SJSA1 (cell line): Measurements from ENCODE around the gene ATP5PB. TPM values are rescaled to one million over a fixed set of nuclear protein-coding genes. Genes with fewer than 3 reads are reported as not detected.

Experiments used
- DNase-seq, 2 experiments: peaks; one replicate each; pipeline ENCODE4 v3.0.0-alpha.2; 2015 to 2020; ENCODE audit warnings: low spot score in 2 of 2, low read depth in 1 of 2
- H3K27ac ChIP-seq: fragments of 250-450 bp; sonication (Bioruptor Pico); 2 replicates; pipeline ENCODE4 v1.5.1; 2020; ENCODE audit warnings: mild to moderate bottlenecking, moderate library complexity
- H3K27me3 ChIP-seq: fragments of 250-450 bp; sonication (Bioruptor Pico); replicated peaks from 2 replicates; pipeline ENCODE4 v1.5.1; 2020; ENCODE audit warnings: mild to moderate bottlenecking, moderate library complexity
- H3K36me3 ChIP-seq: fragments of 250-450 bp; sonication (Bioruptor Pico); 2 replicates; pipeline ENCODE4 v1.5.1; 2020; ENCODE audit warnings: mild to moderate bottlenecking
- H3K4me1 ChIP-seq: fragments of 250-450 bp; sonication (Bioruptor Pico); replicated peaks from 2 replicates; pipeline ENCODE4 v1.6.1; 2021; ENCODE audit warnings: mild to moderate bottlenecking
- H3K4me3 ChIP-seq: fragments of 250-450 bp; sonication (Bioruptor Pico); 2 replicates; pipeline ENCODE4 v1.5.1; 2020; ENCODE audit warnings: mild to moderate bottlenecking
- H3K9me3 ChIP-seq: fragments of 250-450 bp; sonication (Bioruptor Pico); replicated peaks from 2 replicates; pipeline ENCODE4 v1.5.1; 2020; ENCODE audit warnings: mild to moderate bottlenecking
- total RNA-seq: library from RNA; depleted of rRNA; stranded (reverse); fragments of >200 nt; shearing (Covaris generic); gene quantifications from 2 replicates; pipeline ENCODE4 v1.2.3, GENCODE V29; 2014

ATP5PB gene
- total RNA-seq, 1 experiment from 2014 or later, result 432 TPM

DNA sequence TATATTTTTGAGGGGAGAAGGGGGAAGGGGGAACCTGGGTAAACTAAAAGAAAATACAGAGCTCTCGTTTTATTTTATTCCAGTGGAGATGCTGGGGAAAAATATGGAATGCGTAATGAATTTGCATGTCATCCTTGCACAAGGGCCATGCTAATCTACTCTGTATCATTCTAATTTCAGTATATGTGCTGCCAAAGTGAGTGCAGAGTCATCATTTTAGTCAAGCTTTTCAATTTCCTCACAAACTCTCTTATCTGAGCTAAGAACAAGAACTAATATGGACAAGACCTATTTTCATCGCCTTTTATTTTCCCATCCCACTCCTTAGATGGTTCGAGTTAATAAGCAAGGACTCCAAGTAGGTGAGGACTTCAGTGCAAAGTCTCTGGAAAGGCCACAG, 41.0 kb downstream of the ATP5PB start:
- no peaks in the 10 kb centered on the region for H3K9me3 ChIP-seq
- no peak overlapping the region for H3K27ac ChIP-seq
- H3K36me3 ChIP-seq, result no peaks in the 10 kb centered on the region
- no peak overlapping the region for H3K4me3 ChIP-seq
- H3K4me1 ChIP-seq, result no peaks in the 10 kb centered on the region
- no peak for DNase-seq
- H3K27me3 ChIP-seq, result 0 out of 2 replicates have a peak, but pooled peaks cover 4% of the 10 kb centered on the region

DNA sequence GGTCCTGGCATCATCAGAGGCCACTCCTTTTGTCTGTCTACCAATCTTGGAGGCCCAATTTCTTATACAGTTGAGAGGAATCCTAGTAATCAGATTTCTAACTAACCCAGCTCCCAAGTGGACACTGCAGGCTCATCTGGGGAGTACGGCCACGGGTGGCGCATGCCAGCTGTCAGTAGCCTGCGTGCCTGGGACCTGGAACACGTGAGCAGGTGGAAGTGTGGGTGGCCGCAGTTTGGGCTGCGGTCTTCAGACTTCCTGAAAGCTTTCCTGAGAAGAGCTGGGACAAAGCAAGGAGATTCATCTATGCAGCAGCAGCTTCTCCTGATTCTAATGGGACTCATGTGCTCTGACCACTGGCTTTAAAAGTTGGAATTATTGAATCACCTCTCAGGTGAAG, 41.8 kb downstream of the ATP5PB start:
- H3K4me1 ChIP-seq, result no peaks in the 10 kb centered on the region
- no peaks in the 10 kb centered on the region for H3K36me3 ChIP-seq
- no peak overlapping the region for H3K27ac ChIP-seq
- no peaks in the 10 kb centered on the region for H3K9me3 ChIP-seq
- DNase-seq, result no peak
- H3K4me3 ChIP-seq, result no peak overlapping the region
- H3K27me3 ChIP-seq, result 0 out of 2 replicates have a peak, but pooled peaks cover 4% of the 10 kb centered on the region

DNA sequence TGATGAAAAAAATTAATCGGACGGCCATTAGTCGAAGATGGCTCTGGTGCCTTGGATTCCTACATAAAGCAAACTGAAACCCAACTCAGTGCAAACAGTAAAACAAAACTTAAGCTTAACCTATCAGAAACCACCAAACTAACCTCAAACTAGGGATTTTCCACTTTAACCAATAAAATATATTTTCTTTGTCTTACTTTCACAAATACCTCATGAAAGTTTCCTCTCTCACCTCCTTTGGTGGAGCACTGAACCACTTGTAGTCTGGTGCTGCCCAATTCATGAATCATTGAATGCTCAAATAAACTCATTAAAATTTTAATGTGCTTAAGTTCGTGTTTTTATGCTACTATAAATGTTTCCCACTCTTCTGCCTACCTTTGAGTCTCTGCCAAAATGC, 47.1 kb downstream of the ATP5PB start:
- H3K4me3 ChIP-seq, result no peak overlapping the region
- DNase-seq, result no peak
- no peaks in the 10 kb centered on the region for H3K9me3 ChIP-seq

DNA sequence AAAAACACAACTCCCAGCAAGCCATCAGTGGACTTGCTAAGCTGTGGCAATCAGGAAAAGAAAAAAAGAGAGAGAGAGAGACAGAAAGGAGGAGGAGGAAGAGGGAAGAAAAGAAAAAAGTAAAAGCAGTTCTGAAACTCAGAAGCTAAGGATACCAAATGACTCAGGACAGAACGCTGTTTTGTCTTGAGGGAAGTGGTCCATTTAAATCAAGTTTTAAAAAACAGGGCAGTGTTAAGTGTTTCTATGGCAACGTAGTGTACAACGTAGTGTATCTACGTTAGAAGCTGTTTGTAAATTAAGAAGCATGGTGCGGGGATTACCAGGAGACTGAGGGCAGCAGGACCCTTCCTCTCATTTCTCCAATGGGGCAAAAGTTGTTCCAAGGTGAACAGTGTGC, 48.3 kb downstream of the ATP5PB start:
- Histone ChIP-seq H3K27ac (no peak overlapping the region), H3K27me3 (0 out of 2 replicates have a peak, but pooled peaks cover 4% of the 10 kb centered on the region), H3K4me1 (0 out of 2 replicates have a peak, but pooled peaks cover 6% of the 10 kb centered on the region), H3K9me3 (no peaks in the 10 kb centered on the region), H3K36me3 (no peaks in the 10 kb centered on the region), H3K4me3 (no peak overlapping the region)
- DNase-seq, result no peak

More for the DNA sequence above, 47.1 kb downstream of the ATP5PB start:
- 0 out of 2 replicates have a peak, but pooled peaks cover 4% of the 10 kb centered on the region for H3K27me3 ChIP-seq
- H3K27ac ChIP-seq, result no peak overlapping the region
- H3K4me1 ChIP-seq, result 0 out of 2 replicates have a peak, but pooled peaks cover 6% of the 10 kb centered on the region
- no peaks in the 10 kb centered on the region for H3K36me3 ChIP-seq

GRCh38 chr1:111499026-111499785, 49.9 kb downstream of the ATP5PB start:
- Histone ChIP-seq H3K36me3 (no peaks in the 10 kb centered on the region), H3K4me3 (no peak overlapping the region), H3K27ac (no peak overlapping the region), H3K27me3 (0 out of 2 replicates have a peak, but pooled peaks cover 4% of the 10 kb centered on the region), H3K9me3 (no peaks in the 10 kb centered on the region), H3K4me1 (0 out of 2 replicates have a peak, but pooled peaks cover 6% of the 10 kb centered on the region)
- no peak for DNase-seq

GRCh38 chr1:111501645-111502044, 52.4 kb downstream of the ATP5PB start:
- Histone ChIP-seq H3K4me1 (0 out of 2 replicates have a peak, but pooled peaks cover 6% of the 10 kb centered on the region), H3K27me3 (no peaks in the 10 kb centered on the region), H3K4me3 (no peak overlapping the region), H3K9me3 (no peaks in the 10 kb centered on the region), H3K27ac (no peak overlapping the region), H3K36me3 (no peaks in the 10 kb centered on the region)
- DNase-seq, result no peak

DNA sequence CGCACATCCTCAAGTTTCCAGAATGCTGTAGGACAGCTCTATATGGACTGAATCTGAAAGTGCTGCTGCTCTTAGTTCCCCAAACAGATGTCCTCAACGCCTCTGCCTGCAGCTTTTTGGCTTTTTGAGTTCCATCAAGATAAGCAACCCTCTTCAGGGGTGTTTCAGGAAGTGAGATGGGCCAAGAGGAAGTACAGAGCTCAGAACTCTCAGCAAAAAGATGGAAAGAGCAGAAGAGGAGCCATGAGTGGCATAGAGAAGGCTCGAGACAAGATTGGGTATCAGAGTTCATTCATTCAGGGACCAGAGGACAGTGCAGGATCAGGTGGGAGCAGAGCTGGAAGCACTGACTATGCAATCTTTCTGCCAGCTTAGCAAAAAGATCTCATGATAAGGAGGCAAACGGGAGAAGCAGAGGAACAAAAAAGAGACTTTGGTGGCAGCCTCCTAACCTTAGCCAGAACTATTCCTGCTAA, 54.4 kb downstream of the ATP5PB start, which contains the start of the genes ADORA3 and TMIGD3:
TSS of gene ADORA3 (minus strand) at position 49 of the 476 bp plus-strand sequence. CDS start 279 bp downstream, outside the sequence.
TSS of gene TMIGD3 (minus strand) at position 49 of the 476 bp plus-strand sequence. CDS start 279 bp downstream, outside the sequence.
- Histone ChIP-seq H3K4me1 (peaks cover 21% of the 10 kb centered on the region), H3K27me3 (no peaks in the 10 kb centered on the region), H3K27ac (no peak within 1 kb of the TSS), H3K4me3 (no peak within 1 kb of the TSS), H3K36me3 (no peaks in the 10 kb centered on the region), H3K9me3 (no peaks in the 10 kb centered on the region)
- no peak for DNase-seq

DNA sequence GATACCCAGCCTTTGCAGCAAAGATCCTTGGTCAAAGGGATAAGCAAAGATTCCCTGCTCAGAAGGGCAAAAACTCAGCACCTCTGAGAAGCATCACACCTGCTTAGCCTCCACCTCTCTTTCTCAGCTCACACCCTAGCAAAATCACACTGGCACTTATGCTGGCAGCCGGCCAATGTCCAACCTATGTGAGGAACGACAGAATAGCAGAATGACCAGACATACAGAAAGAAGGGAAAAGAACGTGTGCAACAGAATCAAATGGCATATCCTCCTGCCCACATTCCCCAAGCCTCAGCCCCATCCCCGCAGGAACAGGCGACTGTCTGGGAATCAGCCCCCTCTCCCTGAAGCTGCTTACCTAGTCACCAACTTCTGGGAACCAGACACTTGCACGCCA, 54.8 kb downstream of the ATP5PB start:
- no peaks in the 10 kb centered on the region for H3K9me3 ChIP-seq
- H3K4me1 ChIP-seq, result peaks cover 23% of the 10 kb centered on the region
- no peak overlapping the region for H3K27ac ChIP-seq
- no peak overlapping the region for H3K4me3 ChIP-seq
- H3K36me3 ChIP-seq, result no peaks in the 10 kb centered on the region
- no peaks in the 10 kb centered on the region for H3K27me3 ChIP-seq
- no peak for DNase-seq

DNA sequence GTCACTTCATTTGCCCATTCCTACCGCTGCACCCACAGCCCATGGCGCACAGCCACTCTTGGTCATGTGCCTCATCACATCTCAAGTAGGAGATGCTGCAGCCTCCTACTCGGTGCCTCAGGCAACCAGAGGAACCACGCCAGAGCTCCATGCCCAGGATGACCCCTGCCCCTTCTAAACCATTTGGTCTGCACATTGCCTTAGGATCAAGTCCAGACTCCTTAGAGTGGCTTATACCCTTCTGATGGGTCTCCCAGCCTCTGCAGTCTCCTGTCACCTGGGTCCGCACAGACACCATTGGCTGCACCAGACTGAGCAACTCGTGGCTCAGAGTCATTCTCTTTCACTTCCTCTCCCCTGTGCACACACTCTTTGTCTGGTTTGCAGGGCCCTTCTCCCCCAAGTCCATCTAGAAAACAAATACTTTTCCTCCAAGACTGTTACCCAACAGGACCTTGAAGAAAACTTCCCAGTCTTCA, 56.4 kb downstream of the ATP5PB start:
- no peak for DNase-seq
- H3K27me3 ChIP-seq, result no peaks in the 10 kb centered on the region
- no peak overlapping the region for H3K4me3 ChIP-seq
- no peaks in the 10 kb centered on the region for H3K36me3 ChIP-seq
- H3K4me1 ChIP-seq, result peaks cover 18% of the 10 kb centered on the region
- H3K27ac ChIP-seq, result no peak overlapping the region
- H3K9me3 ChIP-seq, result no peaks in the 10 kb centered on the region

- H3K4me3 ChIP-seq, result no peak overlapping the region
- H3K27ac ChIP-seq, result no peak overlapping the region
- no peak for DNase-seq
- no peaks in the 10 kb centered on the region for H3K9me3 ChIP-seq
- no peaks in the 10 kb centered on the region for H3K27me3 ChIP-seq
- no peaks in the 10 kb centered on the region for H3K36me3 ChIP-seq
- H3K4me1 ChIP-seq, result peaks cover 18% of the 10 kb centered on the region
These were observed 57.3 kb downstream of the ATP5PB start for GRCh38 chr1:111506561-111506960.

DNA sequence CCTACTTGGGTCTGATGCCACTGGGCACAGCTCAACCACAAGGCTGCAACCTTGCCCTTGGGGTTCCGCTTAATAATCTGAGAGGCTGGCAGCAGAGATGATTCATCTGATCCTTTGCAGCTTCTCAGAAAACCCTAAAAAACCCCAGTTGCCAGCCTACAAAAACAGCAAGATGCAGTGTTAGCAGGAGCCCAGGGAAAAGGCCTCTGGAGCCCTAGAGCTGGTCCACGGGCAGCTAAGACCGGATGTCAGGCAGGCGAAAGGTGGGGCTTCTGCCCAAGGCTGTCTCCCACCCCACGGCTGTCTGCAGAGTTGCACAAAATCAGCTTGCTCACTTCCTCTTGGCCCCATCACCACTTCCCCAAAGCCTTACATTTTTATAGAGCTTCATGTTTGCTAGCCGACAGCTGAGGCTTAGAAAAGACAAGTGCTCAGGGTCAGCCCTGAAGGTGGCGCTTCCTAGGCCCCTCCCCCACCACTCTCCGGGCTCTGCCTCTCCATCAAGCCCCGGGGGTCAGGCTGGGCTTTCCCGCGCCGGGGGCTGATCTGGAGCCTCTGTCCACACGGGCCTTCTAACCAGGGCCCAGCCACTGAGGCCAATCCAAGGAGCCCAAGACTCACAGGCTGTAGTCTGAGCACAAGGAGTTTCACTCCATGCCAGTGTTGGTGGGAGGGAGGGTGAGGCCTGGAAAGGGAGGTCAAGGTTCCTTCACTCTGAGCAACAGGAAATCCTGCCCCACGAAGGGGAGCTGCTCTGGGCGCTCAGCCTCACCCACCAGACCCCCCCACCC, 58.3 kb downstream of the ATP5PB start:
- Histone ChIP-seq H3K4me3 (peak overlapping the region; percentile 11; the same call in 1 of the 2 replicates), H3K4me1 (peaks cover 18% of the 10 kb centered on the region), H3K36me3 (no peaks in the 10 kb centered on the region), H3K9me3 (no peaks in the 10 kb centered on the region), H3K27me3 (no peaks in the 10 kb centered on the region), H3K27ac (peak overlapping the region; percentile 76)
- DNase-seq, result peak; percentile 63 to 87

- Histone ChIP-seq H3K27me3 (no peaks in the 10 kb centered on the region), H3K36me3 (no peaks in the 10 kb centered on the region), H3K27ac (no peak overlapping the region), H3K9me3 (no peaks in the 10 kb centered on the region), H3K4me1 (peaks cover 18% of the 10 kb centered on the region), H3K4me3 (no peak overlapping the region)
- no peak for DNase-seq
These were observed 60.7 kb downstream of the ATP5PB start for GRCh38 chr1:111509997-111510375.

DNA sequence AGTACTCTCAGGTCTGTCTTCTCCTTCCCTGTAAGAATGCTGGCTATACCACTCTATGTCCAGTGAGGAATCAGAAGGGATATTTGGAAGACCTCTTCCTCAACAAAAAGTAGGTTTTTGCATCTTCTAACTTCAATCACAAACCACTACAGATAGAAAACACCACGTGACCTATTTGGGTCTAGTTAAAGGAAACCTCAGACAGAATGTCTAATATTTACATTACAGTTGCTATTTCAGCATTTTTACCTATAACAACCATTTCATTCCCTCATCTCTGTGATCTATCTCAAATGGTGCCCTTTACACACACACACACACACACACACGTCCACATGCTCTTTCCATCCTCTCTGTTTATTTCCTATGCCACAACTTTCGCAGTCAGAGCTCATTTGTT, 62.1 kb downstream of the ATP5PB start:
- Histone ChIP-seq H3K4me3 (no peak overlapping the region), H3K27ac (no peak overlapping the region), H3K27me3 (no peaks in the 10 kb centered on the region), H3K4me1 (peaks cover 18% of the 10 kb centered on the region), H3K36me3 (no peaks in the 10 kb centered on the region), H3K9me3 (no peaks in the 10 kb centered on the region)
- DNase-seq, result no peak
